Heart right ventricle (tissue), 16 donors: Measurements from ENCODE around the gene BRF1. TPM values are rescaled to one million over a fixed set of nuclear protein-coding genes. Genes with fewer than 3 reads are reported as not detected.

Experiments
- ATAC-seq, 8 donors: fragments of 200-7000 bp; cut with Tn5 transposase; one replicate each; pipeline ENCODE4 v1.9.1; 2020; ENCODE audit warnings: mild to moderate bottlenecking in 8 of 8, moderate library complexity in 8 of 8, moderate number of reproducible peaks in 1 of 8
- DNase-seq, 2 donors: peaks; one replicate each; pipeline ENCODE4 v3.0.0-alpha.2; 2020
- H3K27ac ChIP-seq, 10 donors: fragments of 200-600 bp; sonication (generic) in 2 of 10; one replicate each; pipeline versions ENCODE4 v1.5.0 to v1.8.0; 2020 to 2022; ENCODE audit warnings: mild to moderate bottlenecking in 3 of 10
- H3K27me3 ChIP-seq, 7 donors: fragments of 200-600 bp; one replicate each; pipeline ENCODE4 v1.8.0; 2021 to 2022; ENCODE audit warnings: mild to moderate bottlenecking in 2 of 7
- H3K36me3 ChIP-seq, 9 donors: fragments of 200-600 bp; sonication (generic) in 1 of 9; one replicate each; pipeline versions ENCODE4 v1.5.0 to v1.8.0; 2020 to 2022; ENCODE audit warnings: mild to moderate bottlenecking in 2 of 9
- H3K4me1 ChIP-seq, 9 donors: fragments of 200-600 bp; sonication (generic) in 1 of 9; one replicate each; pipeline versions ENCODE4 v1.5.0 to v1.8.0; 2020 to 2022; ENCODE audit warnings: mild to moderate bottlenecking in 4 of 9
- H3K4me3 ChIP-seq, 10 donors: fragments of 200-600 bp; sonication (generic) in 2 of 10; one replicate each; pipeline versions ENCODE4 v1.5.0 to v1.8.0; 2020 to 2022; ENCODE audit warnings: mild to moderate bottlenecking in 7 of 10, moderate library complexity in 2 of 10
- H3K9me3 ChIP-seq, 11 donors: fragments of 200-600 bp in 10 of 11; sonication (generic) in 2 of 11; one replicate each; pipeline versions ENCODE4 v1.5.0 to v1.8.0; 2013 to 2022; ENCODE audit warnings: mild to moderate bottlenecking in 2 of 11, control low read depth in 1 of 11, moderate library complexity in 1 of 11
- WGBS, 2 donors: extraction: QIAGEN DNeasy Blood & Tissue Kit; methylation state at CpG; one replicate each; pipeline ENCODE4 v1.1.7; 2013; ENCODE audit warnings: inconsistent platforms in 1 of 2; 5-methylcytosine and 5-hydroxymethylcytosine counted together
- intact Hi-C, 10 donors: fragments of 100-400 bp; cut with DNase I; formaldehyde crosslinking; loops; one replicate each; pipeline versions ENCODE4 v1.11.1 to v1.14.2; 2022
- polyA plus RNA-seq, 2 donors: library from polyadenylated mRNA; stranded (reverse); fragments of 200-250 nt; gene quantifications; one replicate each; pipeline ENCODE4 v1.2.3, GENCODE V29; 2013
- total RNA-seq, 10 donors: library from RNA; stranded (reverse); fragmentation: NEBNext Ultra II Directional in 3 of 10; extraction: Animal tissue kit (Norgen Biotek cat#: 25700) in 3 of 10; gene quantifications; one replicate each; pipeline versions ENCODE4 v1.2.1 to v1.2.4, GENCODE V29; 2021 to 2023
- TF ChIP-seq, protein P1 (sequence below), 9 donors: fragments of 200-600 bp; sonication (generic) in 2 of 9; IDR thresholded peaks; one replicate each; pipeline versions ENCODE4 v1.5.0 to v1.8.0; 2021 to 2022; ENCODE audit warnings: antibody characterized with exemption in 9 of 9, mild to moderate bottlenecking in 5 of 9, moderate library complexity in 1 of 9
- donor health status: Arrhythmogenic right ventricular cardiomyopathy.
- donor health status: ischemic (EF 13 %, LVEDD 7.1; RV severe dilation, severe dysfunction).
- donor health status: healthy with polysubstance abuse.
- donor health status: DM: no; HTN: yes; CAD: no.
- donor health status: DM: no; HTN: no; CAD: no.
- donor health status: ischemic (EF 25% LVEDD 6.9; RV normal size, moderate dysfunction).
- donor health status: ischemic (EF 25% LVEDD 5.7; RV mildly dilated, moderate dysfunction).
- donor health status: healthy.
- donor health status: DM: yes; HTN: yes; CAD: no.
- donor health status: Ischemic cardiomyopathy.
- donor health status: ischemic (EF 35%, LVEDD 5.7; RV mildly dilated, moderate dysfunction).
- donor health status: nonischemic (EF 11% LVEDD 7.7; RV severe dilation, severe dysfunction).
- donor health status: DM: yes; HTN: yes; CAD: no.
- donor health status: PGD.
- donor health status: ischemic (EF 29% LVEDD 5.4; RV normal size, mild dysfunction).
- donor health status: nonischemic (EF 23%, LVEDD 6.1; RV moderate dilation, normal function).

Gene BRF1
- total and polyA plus RNA-seq, 12 donors, result 12.7 to 30.8 (median 16.2) TPM

DNA sequence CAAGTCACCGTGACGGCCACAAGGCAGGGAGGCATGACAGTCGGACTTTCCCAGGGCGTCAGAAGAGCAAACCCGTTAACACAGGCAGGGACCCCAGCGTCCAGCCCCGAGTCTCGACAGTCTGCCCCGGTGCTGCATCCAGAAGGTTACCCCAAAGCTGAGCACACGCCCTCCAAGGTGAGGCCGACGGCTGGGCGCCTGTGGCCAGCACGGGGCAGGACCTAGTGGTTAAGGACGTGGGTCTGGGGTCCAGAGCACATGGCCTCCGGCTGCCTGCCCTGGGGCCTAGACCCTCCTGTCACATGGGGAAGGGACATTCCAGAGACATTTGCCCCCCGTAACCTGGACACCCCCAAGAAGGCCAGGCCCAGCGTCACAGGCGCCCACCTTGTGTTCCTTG, 82.2 kb downstream of the BRF1 start:
- TF ChIP-seq, protein P1, sequence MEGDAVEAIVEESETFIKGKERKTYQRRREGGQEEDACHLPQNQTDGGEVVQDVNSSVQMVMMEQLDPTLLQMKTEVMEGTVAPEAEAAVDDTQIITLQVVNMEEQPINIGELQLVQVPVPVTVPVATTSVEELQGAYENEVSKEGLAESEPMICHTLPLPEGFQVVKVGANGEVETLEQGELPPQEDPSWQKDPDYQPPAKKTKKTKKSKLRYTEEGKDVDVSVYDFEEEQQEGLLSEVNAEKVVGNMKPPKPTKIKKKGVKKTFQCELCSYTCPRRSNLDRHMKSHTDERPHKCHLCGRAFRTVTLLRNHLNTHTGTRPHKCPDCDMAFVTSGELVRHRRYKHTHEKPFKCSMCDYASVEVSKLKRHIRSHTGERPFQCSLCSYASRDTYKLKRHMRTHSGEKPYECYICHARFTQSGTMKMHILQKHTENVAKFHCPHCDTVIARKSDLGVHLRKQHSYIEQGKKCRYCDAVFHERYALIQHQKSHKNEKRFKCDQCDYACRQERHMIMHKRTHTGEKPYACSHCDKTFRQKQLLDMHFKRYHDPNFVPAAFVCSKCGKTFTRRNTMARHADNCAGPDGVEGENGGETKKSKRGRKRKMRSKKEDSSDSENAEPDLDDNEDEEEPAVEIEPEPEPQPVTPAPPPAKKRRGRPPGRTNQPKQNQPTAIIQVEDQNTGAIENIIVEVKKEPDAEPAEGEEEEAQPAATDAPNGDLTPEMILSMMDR (IDR thresholded peaks at IDR 0.05), result no peak
- ATAC-seq (no peak), DNase-seq (no peak)
- H3K27me3 ChIP-seq, result no peaks in the 10 kb centered on the region
- H3K36me3 ChIP-seq, result peaks cover 0 to 75% (median 28%) of the 10 kb centered on the region in 9 donors
- WGBS, 2 donors, result 96 to 97% methylated on average over 19 of the region's 19 CpGs
- H3K4me3 ChIP-seq, result no peak overlapping the region
- no peaks in the 10 kb centered on the region for H3K9me3 ChIP-seq
- intact Hi-C loops, result loop anchor here in 2 of 10 donors (1.0 to 10.0 kb wide), 2 partner anchors 40 to 46 kb away; no protein-coding TSS in a partner anchor
- H3K4me1 ChIP-seq, result peaks cover 0 to 19% (median 7%) of the 10 kb centered on the region in 9 donors
- H3K27ac ChIP-seq, result no peak overlapping the region

DNA sequence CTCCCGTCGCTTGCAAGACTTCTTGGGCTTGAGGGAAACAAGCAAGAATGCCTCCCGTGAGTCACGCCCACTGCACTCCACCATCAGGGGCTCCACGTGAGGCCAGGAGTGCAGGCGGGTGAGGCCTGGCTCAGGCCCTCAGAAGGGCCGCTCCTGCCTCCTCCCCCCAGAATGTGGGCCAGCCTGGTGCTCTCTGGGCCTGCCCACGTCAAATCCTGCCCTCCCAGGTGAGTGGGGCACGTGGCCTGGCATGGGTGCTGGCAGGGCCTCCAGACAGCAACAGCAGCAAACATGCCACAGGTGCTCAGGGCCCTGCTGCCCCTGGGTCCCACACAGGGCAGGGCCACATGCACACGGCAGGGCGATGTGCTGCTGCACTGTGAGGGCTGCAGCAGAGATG, 83.0 kb downstream of the BRF1 start:
- DNase-seq (no peak), ATAC-seq (no peak)
- 93 to 95% methylated on average over 11 of the region's 11 CpGs for WGBS, 2 donors
- peaks cover 0 to 19% (median 7%) of the 10 kb centered on the region in 9 donors for H3K4me1 ChIP-seq
- no peaks in the 10 kb centered on the region for H3K9me3 ChIP-seq
- peaks cover 0 to 75% (median 28%) of the 10 kb centered on the region in 9 donors for H3K36me3 ChIP-seq
- H3K27me3 ChIP-seq, result no peaks in the 10 kb centered on the region
- no peak overlapping the region for H3K4me3 ChIP-seq
- H3K27ac ChIP-seq, result no peak overlapping the region
- intact Hi-C loops, result loop anchor here in 1 of 10 donors (10.0 kb wide), 1 partner anchor 47 kb away; no protein-coding TSS in a partner anchor
- TF ChIP-seq, protein P1 (IDR thresholded peaks at IDR 0.05), result no peak

DNA sequence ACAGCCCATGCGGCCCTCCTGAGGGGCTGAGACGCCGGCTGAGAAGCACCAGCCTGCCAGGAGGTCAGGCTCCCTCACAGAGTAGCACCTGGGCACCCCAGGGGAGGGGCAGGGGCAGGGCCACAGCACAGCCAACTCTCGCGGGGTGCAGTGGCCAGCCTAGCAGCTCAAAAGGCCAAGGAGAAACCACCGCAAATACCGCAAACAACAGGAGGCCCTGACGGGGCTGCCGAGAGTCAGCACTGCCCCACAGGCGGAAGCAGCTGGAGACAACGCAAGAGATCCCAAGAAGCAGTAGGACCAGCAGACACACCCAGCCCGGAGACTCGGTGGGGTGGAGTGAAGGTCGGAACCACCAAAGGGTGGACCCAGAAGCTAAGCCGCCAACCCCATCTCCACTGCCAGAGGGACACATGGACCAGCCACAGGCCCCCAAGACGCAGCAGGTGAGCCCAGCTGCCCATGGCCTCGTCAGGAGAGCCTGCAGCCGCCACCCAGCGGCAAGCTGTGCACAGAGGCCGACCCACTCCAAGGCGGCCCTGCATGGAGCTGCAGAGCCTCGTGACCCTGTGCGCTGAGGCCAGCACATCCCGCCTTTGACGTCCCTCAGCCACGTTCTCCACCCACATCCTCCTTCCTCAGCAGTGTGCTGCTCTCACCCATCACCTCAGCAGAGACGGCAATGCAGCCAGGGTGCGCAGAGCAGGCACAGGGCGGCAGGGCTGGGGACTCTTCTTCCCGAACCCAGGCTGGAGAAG, 84.1 kb downstream of the BRF1 start:
- no peak for DNase-seq

DNA sequence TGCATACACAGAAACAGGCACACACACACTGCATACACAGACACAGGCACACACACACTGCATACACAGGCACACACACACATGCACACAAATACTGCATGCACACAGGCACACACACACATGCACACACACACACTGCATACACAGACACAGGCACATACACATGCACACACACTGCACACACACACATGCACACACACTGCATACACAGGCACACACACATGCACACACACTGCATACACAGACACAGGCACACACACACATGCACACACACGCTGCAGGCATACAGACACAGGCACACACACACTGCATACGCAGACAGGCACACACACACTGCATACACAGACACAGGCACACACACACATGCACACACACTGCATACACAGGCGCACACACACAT, 85.2 kb downstream of the BRF1 start:
- H3K9me3 ChIP-seq, result no peaks in the 10 kb centered on the region
- H3K27ac ChIP-seq, result no peak overlapping the region
- peaks cover 0 to 76% (median 28%) of the 10 kb centered on the region in 9 donors for H3K36me3 ChIP-seq
- peaks cover 0 to 12% (median 3%) of the 10 kb centered on the region in 9 donors for H3K4me1 ChIP-seq
- ATAC-seq (no peak), DNase-seq (no peak)
- no peaks in the 10 kb centered on the region for H3K27me3 ChIP-seq
- TF ChIP-seq, protein P1 (IDR thresholded peaks at IDR 0.05), result no peak
- H3K4me3 ChIP-seq, result no peak overlapping the region
- 87 to 99% methylated on average over 3 of the region's 3 CpGs for WGBS, 2 donors
- intact Hi-C loops, result loop anchor here in 1 of 10 donors (10.0 kb wide), 1 partner anchor 49 kb away; no protein-coding TSS in a partner anchor

More for the DNA sequence above, 84.1 kb downstream of the BRF1 start:
- Histone ChIP-seq H3K27ac (no peak overlapping the region), H3K27me3 (no peaks in the 10 kb centered on the region), H3K36me3 (peaks cover 0 to 76% (median 28%) of the 10 kb centered on the region in 9 donors), H3K4me1 (peaks cover 0 to 19% (median 7%) of the 10 kb centered on the region in 9 donors), H3K9me3 (no peaks in the 10 kb centered on the region), H3K4me3 (no peak overlapping the region)
- 90% methylated on average over 30 of the region's 30 CpGs for WGBS, 2 donors
- ATAC-seq, result no peak
- intact Hi-C loops, result loop anchor here in 1 of 10 donors (10.0 kb wide), 1 partner anchor 48 kb away; no protein-coding TSS in a partner anchor
- TF ChIP-seq, protein P1 (IDR thresholded peaks at IDR 0.05), result no peak
